Cortex of kidney (tissue), 1 donor: ENCODE results near the gene AGMAT.

ENCODE experiments used
- DNase-seq: peaks from one replicate; lab custom pipeline; 2025; lab: John Stamatoyannopoulos, UW

The AGMAT gene

DNA sequence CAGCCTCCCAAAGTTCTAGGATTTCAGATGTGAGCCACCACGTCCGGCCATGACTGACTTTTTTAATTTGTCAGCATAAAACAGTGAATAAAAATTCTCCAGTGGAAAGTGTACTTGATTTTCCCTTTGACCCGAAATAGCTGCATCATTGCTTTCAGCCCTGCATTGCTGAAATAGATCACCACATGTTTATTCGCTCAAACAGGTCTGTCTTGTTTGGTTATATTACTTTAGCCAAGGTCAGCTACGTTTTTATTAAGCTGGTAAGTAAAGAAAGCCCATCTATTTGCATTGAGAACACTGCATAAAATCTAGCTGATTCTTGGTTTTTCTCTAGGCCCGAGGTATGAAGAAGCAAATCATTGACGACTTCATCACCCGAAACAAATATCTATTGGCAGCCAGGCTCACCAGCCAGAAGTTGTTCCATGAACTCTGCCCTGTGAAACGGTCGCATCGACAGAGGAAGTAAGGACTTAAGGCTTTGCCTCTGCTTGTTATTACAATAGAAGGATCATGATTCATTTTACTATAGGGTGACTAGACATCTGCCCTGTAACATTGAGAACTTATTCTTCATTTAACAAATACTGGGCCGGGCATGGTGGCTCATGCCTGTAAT lies 25.6 kb downstream of the AGMAT start:
- no peak for DNase-seq

DNA sequence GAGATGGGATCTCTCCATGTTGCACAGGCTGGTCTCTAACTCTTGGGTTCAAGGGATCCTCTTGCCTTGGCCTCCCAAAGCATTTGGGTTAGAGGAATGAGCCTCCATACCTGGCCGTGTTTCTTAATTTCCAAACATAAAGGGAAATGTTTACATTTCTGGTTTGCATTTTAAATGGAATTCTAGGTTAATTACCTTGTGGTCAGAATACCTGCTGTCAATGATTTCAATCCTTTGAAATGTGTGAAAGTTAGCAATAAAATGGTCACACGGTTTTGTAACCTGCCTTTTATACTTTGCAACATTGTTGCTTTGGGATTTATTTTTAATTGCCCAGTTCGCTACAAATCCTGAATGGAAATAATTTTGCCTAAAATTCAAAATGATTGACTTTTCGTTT lies 26.3 kb downstream of the AGMAT start:
- no peak for DNase-seq

GRCh38 chr1:15557594-15557993 lies 27.3 kb downstream of the AGMAT start:
- no peak for DNase-seq

DNA sequence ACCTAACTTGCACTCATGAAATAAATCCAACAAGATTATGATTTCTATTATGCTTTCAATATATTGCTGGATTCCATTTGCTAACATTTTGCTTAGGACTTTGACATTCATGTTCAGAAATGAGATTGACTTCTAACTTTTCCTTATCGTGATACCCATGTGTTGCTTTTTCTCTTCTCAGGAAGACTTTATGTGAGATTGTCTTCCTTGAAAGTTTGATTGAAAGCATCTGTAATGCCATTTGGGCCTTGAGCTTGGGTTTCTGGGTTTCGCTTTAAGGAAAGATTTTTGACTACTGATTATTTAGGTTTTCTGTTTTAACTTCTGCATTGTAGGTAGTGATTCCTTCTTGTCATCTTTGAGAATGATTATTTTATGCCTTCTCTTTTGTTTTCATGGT lies 27.8 kb downstream of the AGMAT start:
- no peak for DNase-seq

GRCh38 chr1:15550573-15550972 lies 34.3 kb downstream of the AGMAT start:
- DNase-seq = no peak

GRCh38 chr1:15546641-15547040 lies 38.2 kb downstream of the AGMAT start:
- DNase-seq = no peak

- DNase-seq = no peak
Observed at GRCh38 chr1:15543589-15544568, 41.0 kb downstream of the AGMAT start.

GRCh38 chr1:15543251-15543588 lies 41.6 kb downstream of the AGMAT start:
- DNase-seq = no peak

DNA sequence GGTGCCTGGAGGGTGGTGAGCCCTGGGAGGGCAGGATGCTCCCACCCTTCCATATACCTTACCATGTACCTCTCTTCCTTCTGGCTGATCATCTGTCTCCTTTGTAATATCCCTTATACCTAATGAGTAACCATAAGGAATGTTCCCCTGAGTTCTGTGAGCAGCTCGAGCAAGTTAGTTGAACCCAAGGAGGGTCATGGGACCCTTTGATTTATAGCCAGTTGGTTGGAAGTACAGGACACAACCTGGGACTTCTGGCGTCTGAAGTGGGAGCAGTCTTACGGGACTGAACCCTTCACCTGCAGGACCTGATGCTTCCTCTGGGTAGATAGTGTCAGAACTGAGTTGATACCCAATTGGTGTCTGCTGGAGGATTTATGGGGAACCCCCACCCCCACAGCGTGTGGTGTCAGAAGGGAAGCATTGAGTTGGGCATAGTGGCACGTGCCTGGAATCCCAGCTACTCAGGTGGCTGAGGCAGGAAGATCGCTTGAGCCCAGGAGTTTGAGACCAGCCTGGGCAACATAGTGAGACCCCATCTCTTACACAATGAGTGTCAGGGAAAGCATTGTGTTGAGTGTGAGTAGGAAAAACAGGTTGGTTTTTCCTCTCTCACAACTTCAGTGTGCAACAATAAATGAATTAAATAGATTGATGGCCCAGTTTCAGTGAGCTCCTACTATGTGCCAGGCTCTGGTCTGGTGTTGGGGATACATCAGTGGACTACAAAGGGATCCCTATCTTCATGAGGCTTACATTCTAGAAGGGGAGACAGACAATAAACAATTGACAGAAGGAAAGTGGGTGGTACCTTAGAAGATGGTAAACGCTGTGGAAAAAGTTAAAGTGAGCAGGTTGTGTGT lies 42.2 kb downstream of the AGMAT start:
- no peak for DNase-seq

GRCh38 chr1:15541231-15541792 lies 43.5 kb downstream of the AGMAT start:
- DNase-seq = no peak

- no peak for DNase-seq
Observed at GRCh38 chr1:15540186-15540585, 44.7 kb downstream of the AGMAT start.

DNA sequence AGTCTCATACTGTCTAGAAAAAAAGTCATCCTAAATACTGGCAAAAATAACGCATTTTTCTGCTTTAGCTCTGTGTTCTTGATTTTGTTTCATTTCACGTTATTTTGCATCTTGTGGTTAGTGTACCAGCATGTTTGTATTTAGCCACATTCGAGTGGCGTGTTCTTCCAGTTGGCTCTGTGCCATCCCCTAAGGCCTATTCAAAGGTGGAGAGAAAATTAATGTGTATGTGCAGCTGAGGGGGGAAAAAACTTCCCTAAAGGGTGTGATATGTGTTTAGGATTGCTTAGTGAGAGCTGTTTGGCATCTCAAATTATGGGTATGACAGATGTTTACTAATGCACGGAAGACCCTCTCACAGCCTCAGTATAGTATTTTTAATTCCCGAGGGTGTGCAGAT lies 46.1 kb downstream of the AGMAT start:
- no peak for DNase-seq

DNA sequence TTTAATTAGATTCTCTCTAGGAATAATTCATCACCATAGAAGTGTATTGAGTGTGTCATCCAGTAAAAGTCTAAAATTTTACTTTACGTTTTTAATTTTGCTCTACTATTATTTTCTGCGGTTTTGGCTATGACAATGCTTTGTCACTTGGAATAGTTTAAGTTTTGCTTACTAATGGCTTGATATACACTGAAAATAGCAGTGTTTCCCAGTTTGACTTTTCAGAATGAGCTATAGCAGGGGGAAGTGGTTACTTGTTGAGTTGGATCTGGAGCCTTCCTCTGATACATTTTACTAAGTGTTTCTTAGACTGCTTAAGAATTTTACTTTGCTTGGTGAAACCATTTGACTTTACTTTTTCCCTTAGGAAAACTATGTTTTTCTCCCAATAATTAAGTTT lies 53.2 kb downstream of the AGMAT start:
- DNase-seq = no peak

- no peak for DNase-seq
Observed at GRCh38 chr1:15531003-15531402, 53.8 kb downstream of the AGMAT start.

- no peak for DNase-seq
Observed at GRCh38 chr1:15526490-15527339, 58.1 kb downstream of the AGMAT start, which contains the start of gene DNAJC16. Gene DNAJC16 (plus strand): TSS chr1:15526848. CDS start chr1:15529106, 2,258 bp downstream.

- DNase-seq = no peak
Observed at GRCh38 chr1:15526021-15526489, 58.8 kb downstream of the AGMAT start.

- no peak for DNase-seq
Observed at GRCh38 chr1:15525050-15526020, 59.5 kb downstream of the AGMAT start.

- peak; percentile 76 for DNase-seq
Observed at GRCh38 chr1:15524283-15525049, 60.4 kb downstream of the AGMAT start.

- no peak for DNase-seq
Observed at GRCh38 chr1:15524021-15524282, 60.9 kb downstream of the AGMAT start, which contains the start of gene CASP9. Gene CASP9 (minus strand): TSS chr1:15524215. CDS start chr1:15524200, 15 bp downstream.
